Measurements from ENCODE around the gene NRIP1.

NRIP1 gene

DNA sequence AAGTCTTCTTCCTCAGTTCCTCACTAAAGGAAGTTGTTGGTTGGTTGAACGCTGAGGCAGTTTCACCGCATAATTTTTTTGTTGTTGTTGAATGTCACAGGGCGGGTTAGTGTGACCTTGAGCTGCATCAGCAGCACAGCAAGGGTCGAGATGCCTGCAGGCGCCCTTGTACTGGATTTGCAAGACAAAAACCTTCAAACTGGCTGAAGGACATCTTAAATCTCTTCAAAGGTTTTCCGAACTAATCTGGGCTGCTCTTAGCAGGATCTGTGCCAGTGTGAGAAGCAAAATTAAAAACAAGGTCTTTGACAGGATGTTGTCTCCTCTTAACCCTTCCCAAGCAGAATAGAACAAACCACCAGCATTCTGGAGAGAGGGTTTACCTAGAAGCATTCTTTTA lies 59.4 kb downstream of the NRIP1 start:
- DNase-seq (ENCODE audit: low spot score): no peak

DNA sequence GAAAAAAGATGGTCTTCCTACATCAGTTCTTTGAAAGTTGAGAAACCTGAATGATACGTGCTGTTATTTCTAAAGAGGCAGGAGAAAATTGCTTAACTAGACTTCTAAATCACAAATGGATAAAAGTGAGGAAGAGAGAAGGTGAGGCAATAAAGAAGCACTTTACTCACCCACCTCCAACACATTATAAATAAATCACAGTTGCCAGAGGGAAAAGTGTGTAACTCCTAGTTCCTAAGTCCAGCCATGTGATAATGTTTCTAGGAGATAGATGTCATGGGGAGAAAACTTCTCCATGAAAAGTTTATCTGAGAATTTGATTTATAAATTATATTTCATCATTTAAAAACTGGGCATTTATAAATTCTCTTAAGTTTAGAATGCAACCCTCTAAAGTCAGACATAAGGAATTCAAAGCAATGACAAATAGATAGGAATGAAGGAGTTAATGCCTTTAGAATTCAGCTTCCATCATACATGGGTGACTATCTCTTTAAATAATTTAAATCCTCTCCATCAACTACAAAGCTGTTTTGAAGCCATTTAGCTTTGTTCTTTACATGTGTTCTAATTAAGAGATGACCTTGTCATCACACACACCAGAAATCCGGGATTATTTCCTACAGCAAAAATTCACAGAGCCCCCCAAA lies 60.0 kb downstream of the NRIP1 start:
- DNase-seq (ENCODE audit: low spot score): no peak

DNA sequence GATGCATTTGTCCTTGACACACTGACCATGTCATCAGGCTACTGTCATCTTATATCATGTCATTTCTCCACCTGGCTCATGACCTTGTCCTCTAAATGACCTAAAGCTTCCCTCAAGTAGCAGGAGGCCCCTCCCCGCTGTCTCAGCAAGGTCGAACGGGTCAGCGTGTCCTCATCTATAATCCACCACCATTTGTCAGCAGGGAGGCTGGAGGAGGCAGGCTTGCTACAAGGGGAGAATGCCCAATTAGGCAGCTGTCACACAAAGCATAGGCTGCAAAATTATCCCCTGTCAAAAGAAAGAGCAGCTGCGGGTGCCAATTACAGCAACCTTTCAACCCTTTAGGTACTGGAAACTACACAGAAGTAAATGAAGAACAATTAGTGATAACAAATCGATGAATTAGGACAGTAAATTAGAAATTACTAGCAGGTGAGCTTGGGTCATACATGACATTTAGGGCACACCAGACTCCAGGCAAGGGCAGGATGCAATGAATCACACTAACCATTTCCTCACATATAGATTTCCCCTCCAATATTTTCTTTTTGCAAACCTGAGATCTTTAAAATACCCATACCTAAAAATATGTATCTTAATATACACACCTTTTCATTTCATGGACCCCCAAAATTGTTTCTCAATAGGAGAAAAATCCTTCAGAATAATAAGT lies 61.2 kb downstream of the NRIP1 start:
- DNase-seq (ENCODE audit: low spot score): no peak

DNA sequence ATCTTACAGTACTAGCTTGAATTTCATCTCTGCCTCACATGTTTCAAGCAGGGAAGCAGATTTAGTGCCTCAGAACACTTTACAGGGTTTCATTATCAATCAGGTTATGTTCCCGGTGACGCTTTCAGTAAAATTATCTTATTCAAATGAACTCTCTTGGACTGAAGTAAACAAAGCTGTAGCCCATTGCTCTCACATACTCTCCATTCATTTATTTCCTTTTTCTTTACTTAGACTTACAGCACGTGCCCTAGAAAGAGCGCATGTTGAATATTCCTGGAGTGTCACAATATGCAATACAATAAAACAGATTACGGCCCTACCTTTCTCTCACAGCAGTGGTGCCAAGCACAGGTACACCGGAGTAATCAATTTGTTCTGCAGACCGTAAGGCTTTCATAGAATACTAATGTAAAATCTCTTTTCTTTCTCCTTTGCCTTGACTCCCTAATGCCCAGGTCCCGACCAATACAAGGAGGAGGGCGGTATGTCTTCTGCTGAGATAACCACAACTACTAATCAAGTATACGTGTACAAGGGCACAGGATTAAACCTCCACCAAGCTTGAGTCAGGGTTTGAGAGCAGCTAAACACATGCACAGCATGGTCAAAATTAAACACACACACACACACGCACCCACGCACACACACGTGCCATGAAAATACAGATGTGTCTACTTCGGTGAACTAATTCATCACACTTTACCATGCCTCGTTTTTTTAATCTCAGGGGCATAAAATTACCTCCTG lies 62.8 kb downstream of the NRIP1 start:
- no peak for DNase-seq (ENCODE audit: low spot score)

DNA sequence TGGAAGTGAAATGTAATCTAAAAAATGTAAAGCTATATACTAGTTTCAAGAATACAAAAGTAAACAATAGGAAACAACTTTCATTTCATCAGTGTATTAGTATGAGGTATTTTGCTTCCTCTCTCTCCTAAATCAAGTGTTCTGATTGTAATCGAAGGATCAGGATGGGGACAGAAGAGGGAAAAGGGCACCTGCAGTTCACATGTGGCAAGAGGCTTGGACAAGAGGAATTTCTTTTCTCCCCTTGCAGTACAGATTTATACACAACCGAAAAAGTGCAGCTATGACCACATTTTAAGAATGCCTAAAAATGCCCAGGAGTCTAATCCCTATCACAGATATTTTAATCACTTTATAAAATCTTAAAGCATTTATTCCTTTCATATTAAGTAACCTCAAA lies 63.7 kb downstream of the NRIP1 start:
- no peak for DNase-seq (ENCODE audit: low spot score)

DNA sequence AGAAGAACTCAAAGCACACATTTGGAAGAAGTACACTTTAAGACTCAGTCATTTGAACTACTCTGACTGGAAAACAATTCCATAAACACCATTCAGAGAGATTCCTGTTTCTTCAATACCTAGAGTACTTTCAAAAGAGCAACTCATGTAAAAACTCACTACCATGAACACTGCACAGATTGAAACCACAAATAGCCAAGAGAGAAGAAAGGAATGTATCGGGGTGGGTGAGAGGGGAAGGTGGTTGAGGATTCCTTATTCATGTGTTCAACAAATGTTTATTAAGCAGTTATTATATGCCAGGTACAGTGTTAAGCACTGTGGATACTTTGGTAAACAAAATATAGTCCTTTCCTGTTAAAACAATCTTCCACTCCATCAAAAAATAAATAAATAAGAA lies 64.7 kb downstream of the NRIP1 start:
- no peak for DNase-seq (ENCODE audit: low spot score)

DNA sequence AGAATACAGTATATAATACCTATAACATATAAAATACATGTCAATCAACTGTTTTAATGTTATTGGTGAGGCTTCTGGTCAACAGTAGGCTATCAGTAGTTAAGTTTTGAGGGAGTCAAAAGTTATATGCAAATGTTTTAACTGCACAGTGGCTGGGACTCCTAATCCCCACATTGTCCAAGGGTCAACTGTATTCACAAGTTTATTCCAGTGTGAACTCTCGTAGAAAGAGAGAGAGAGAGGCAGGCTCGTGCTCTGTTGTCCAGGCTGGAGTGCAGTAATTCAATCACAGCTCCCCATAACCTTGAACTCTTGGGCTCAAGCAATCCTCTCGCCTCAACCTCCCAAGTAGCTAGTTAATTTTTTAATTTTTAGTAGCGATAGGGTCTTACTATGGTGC lies 66.0 kb downstream of the NRIP1 start:
- no peak for DNase-seq (ENCODE audit: low spot score)

DNA sequence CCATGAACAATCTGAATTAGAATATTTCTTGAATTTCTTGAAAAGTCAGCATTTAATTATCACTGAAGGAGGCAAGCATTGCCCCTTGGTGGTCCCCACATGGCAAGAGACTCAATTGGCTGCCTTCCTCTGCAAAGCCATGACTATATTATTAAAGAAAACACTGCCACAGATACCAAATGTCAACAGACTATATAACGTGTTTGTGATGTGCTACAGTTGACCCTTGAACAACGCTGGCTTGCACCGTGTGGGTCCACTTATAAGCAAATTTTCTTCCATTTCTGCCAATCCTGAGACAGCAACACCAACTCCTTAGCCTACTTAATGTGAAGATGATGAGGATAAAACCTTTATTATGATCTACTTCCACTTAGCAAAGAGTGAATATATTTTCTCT lies 66.5 kb downstream of the NRIP1 start:
- no peak for DNase-seq (ENCODE audit: low spot score)

DNA sequence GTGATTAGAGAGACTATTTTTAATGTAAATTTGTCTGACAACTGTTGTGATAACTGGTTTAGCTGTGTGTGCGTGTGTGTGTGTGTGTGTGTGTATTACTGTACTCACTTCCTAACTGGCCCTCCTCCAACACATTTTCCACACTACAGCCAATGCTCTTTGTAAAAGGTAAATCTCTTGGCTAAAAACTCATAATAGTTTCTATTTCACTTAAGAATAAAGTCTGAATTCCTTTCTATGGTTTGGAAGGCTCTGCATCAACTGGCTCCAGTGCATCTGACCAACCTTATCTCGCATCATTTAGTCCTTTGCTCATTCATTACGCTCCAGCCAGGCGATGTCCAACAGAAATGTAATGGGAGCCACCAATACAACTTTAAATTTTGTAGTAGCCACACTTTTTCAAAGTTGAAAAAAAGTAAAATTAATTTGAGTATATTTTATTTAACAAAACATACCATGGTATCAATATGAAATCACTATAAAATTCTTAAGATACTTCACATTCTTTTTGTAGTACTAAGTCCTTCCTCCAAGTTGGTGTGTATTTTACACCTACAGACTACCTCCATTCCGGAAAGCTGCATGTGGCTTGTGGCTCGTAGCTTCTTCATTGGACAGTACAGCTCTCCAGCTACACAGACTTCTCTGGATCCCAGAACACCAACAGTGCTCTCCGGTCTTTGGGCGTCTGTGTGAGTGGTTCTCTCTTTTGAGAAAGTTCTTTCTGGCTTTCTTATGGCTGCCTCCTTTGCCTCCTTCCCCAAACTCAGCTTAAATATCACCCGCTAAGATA lies 68.9 kb downstream of the NRIP1 start:
- DNase-seq (ENCODE audit: low spot score): no peak

DNA sequence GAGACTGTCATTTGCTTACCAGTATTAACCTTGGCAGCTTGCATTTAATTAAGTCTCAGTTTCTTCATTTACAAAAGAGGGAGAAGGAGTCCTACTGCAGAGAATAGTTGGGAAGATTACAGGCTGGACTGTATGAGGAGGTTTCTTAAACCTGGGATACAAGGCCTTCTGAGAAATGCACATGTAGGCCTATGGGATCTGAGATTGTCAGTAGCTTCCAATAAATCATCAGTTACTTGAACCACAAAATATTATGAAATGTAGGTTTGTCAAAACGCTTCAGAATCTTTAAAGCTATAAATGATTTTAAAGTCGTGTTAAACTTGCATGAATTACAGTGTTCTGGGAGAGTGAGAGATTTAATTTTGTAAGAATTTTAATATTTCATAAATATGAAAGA lies 69.6 kb downstream of the NRIP1 start:
- DNase-seq (ENCODE audit: low spot score): no peak

DNA sequence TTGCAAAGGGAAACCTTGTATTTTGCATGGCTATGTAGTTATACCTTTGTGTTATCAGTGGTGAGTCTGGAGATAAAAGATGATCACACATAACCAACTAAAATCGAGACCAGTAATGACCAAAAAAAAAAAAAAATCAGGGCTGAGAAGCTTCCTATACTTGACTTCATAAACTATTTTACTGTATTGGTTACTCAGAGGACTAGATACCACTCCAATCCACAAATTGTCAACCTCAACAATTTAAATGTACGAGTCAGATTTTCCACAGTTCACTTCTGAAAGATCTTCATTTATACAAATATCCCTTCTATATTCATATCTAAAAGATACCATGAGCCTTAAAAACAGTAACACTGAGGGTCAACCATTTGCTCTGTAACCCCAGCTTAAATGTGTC lies 71.7 kb downstream of the NRIP1 start:
- no peak for DNase-seq (ENCODE audit: low spot score)

DNA sequence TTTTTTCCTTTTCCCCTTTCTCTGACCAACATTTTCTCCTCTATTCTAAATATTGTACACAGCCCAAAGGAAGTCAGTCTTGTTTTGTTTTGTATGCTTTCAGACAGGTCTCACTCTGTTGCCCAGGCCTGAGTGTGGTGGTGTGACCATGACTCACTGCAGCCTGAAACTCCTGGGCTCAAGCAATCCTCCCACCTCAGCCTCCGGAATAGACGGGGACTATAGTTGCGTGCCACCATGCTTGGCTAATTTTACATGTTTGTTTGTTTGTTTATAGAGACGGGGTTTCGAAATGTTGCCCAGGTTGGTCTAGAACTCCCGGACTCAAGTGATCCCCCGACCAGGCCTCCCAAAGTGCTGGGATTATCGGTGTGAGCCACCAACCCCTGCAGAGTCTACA lies 72.8 kb downstream of the NRIP1 start:
- DNase-seq (ENCODE audit: low spot score): no peak

DNA sequence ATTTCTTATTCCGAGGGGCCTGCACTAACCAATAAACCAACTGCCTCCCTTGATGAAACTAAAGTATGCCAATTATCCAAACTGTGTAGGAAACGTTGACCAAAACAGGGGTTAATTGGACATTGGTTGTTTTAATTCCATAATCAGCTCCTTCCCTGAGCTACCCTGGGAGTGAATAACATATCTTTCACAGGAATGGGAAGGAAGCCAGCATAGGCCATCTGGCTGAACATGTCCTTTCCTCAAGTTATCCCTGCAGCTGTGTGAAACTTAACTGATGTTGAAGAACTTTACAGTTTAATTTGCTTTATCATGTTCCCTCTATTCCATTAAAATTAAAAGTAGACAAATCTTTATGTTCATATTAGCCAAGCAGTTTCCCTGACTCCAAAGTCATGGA lies 75.4 kb downstream of the NRIP1 start:
- no peak for DNase-seq (ENCODE audit: low spot score)

DNA sequence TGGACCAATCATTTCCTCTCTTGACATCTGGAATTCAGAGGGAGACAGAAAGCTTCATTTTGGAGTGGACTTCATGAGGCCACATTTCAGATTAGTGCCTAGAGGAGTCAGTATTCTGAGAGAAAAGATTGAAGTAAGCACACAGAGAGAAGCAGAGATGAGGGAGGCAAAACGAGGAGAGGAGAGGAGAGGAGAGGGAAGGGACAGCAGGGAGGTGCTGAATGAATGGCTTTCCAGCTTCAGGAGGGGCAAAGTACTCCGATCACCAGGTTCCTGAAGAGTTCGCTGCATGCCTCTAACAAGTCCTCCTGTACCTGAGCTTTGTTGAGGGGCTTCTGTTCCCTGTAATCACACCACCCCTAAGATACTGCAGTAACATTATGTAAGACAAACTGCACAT lies 76.0 kb downstream of the NRIP1 start:
- no peak for DNase-seq (ENCODE audit: low spot score)

DNA sequence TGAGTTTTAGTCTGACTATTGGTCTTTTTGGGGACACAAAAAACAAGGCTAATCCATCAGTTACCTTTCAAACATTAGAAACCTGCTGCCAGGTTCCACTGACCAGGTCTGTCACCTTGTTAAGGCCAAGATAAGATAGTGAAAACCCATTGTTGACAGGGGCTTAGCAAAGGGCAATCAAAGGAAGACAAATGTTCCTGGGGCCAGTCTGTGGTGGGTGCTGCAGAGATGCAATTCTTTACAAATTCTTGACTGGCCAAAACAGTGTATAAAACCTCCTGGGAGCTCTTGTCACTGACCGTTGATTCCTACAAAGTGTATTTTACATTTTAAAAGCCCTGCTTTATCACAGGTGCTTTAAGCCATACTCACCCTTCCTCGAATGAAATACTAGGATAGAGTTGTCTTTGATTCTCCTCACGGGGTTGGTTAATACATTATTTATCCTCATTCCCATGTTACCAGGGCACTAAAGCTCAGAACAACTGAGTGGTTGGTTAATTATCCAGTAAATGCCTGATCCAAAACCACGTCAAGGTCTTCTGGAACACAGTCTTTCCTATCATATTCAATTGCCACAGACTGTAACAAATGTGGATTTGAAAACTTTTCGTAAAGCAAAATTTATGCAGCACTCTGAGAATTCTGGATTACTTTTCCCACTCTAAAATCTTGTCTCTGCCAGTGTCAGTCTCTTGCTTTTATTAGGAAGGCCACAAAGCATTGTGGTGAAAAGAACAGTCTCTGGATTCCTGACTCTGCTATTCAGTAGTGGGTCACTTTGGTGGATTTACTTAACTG lies 77.2 kb downstream of the NRIP1 start:
- DNase-seq (ENCODE audit: low spot score): no peak

DNA sequence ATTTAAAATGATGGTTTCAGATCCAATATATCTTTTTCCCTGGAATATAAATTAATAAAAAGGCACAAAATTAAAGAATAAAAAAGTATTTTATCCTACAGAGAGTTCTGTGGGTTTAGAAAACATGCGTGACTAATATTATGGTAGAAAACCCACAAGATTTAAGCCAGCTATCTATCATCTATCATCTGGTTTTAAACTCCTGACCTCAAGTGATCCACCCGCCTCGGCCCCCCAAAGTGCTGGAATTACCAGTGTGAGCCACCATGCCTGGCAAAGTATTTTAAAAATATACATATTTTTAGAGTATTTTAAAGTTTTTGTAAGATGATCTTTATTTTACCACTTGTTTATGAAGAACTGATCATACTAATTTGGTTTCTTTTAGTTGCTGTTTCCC lies 79.5 kb downstream of the NRIP1 start:
- DNase-seq (ENCODE audit: low spot score): no peak

DNA sequence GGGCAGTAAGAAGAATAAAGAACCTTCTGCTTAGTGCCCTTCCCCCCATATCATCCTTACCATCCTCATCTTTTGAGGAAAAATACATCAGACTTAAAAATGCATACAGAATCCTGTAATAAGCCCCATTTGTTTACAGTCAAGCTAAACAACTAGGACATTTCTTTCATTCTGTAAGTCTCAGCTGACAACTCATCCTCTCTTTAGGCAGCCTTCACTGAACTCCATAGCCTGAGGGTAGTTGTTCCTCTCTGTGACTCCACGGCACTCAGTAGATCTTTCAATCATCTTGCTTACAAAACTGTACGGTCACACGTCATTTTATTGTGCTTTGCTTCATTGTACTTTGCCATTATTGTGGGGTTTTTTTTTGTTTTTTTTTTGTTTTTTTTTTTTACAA lies 82.5 kb downstream of the NRIP1 start:
- no peak for DNase-seq (ENCODE audit: low spot score)

DNA sequence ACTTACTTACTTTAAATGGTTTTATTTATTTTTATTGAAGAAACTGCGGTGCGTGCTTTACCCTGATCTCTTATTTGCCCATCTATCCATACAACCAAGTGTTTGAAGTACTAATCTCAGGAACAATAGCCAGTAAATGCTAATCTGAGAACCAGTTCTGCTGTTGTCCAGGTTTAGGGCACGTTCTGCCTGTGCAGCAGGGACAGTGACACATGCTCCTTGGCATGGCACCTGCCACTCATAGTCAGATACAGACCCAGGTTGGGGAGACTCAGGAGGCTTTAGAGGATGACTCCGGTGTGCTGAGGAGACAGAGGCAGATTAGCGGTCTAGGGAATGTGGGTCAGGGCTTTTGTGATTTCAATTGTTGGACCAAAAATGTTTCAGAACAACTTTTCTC lies 83.6 kb downstream of the NRIP1 start:
- DNase-seq (ENCODE audit: low spot score): no peak

DNA sequence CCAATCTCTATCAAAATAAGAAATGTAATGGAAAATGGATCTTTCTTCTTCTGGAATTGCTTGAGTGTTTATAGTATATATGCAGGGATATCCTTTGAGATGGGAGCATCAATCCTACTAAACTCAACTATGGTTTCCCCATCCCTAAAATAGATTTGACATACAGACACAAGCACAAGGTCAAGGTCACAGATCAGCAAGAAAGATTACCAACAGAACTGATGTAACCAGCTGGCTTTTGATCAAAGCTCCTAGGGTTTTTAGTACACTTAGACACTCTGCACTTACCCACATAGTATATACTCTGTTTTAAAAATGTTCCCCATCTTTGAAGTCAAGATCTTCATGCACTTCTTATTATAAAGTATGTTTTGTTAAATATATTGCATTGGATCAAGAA lies 85.5 kb downstream of the NRIP1 start:
- no peak for DNase-seq (ENCODE audit: low spot score)

DNA sequence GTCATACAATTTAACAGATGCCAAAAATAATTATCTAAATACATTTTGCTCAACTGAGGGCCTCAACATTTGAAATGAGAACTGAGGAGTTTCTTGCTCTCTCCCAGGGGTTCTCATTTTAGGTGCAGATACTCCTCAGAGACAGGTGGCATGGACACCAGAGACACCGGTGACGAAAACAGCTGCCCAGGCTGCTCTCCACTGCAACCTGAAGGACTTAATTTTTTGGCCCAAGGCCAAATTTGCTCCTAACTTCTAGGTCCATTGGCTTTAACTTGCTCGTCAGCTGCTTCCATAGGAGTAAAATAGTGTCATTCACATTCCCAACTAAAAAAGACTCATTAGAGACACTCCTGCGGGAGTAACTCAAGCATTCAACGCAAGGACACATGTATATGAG lies 87.0 kb downstream of the NRIP1 start:
- DNase-seq (ENCODE audit: low spot score): no peak

DNA sequence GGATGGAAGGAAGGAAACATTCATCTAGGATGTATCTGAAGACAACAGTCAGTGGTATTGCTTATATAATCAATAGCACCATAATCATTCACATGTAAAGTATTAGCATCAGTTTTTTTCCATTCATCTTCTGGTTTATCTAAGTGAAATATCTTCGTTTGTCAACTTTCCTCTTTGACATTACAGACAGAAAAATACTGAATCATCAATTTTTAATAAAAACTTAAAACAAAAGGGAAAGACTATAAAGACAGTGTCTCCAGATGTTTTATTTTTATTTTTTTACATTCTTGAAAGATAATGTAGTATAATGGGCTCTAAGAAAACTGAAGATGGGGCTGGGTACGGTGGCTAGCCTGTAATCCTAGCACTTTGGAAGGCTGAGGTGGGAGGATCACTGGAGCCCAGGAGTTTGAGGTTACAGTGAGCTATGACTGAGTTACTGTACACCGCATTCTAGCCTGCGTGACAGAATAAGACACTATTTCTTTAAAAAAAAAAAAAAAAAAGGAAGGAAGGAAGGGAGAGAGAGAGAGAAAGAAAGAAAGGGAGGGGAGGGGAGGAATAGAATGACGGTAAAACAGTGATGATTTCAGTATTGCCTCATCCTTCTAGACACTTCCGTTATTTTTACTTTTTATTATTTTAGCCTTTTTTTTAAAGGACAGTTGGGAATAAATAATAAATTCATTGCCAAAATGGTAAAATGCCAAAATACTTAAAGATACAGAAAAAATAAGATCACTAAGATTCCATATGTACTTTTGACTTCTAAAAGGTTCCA lies 89.5 kb downstream of the NRIP1 start:
- no peak for DNase-seq (ENCODE audit: low spot score)

Data from left forelimb (tissue), 1 donor.